ENCODE data around the gene ZBTB47. TPM values are rescaled to one million over a fixed set of nuclear protein-coding genes. Genes with fewer than 3 reads are reported as not detected.

ZBTB47 gene
- total RNA-seq, 3 donors from 2014 or later, result 0.26 to 0.79 (median 0.56) TPM

DNA sequence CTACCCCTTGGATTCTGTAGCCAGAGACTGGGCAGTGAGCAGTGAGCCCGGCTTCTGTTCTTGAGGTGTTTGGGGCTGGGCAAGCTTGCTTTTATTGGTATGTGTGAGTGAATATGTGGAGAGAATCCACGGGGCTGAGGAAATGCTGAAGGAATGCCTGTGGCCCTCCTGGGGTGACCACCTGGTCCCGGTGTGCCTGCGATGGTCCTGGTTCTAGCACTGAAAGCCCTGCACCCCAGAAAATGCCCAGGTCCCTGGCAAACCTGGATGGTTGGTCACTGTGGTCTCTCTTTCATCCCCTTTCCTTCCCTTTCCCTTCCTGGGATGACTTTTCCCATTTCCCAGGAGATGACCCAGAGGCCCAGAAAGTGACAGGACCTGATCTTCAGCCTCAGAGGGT is 4.2 kb downstream of the ZBTB47 start:
- H3K27me3 Mint-ChIP-seq (ENCODE audit: low read depth), result no peaks in the 10 kb centered on the region
- no peak overlapping the region for H3K4me3 Mint-ChIP-seq
- ATAC-seq (no peak), DNase-seq (no peak)
- H3K4me1 Mint-ChIP-seq (ENCODE audit: low read depth), result peaks cover 10% of the 10 kb centered on the region
- no peaks in the 10 kb centered on the region for H3K36me3 Mint-ChIP-seq (ENCODE audit: insufficient read depth)
- H3K9me3 Mint-ChIP-seq, result no peaks in the 10 kb centered on the region

DNA sequence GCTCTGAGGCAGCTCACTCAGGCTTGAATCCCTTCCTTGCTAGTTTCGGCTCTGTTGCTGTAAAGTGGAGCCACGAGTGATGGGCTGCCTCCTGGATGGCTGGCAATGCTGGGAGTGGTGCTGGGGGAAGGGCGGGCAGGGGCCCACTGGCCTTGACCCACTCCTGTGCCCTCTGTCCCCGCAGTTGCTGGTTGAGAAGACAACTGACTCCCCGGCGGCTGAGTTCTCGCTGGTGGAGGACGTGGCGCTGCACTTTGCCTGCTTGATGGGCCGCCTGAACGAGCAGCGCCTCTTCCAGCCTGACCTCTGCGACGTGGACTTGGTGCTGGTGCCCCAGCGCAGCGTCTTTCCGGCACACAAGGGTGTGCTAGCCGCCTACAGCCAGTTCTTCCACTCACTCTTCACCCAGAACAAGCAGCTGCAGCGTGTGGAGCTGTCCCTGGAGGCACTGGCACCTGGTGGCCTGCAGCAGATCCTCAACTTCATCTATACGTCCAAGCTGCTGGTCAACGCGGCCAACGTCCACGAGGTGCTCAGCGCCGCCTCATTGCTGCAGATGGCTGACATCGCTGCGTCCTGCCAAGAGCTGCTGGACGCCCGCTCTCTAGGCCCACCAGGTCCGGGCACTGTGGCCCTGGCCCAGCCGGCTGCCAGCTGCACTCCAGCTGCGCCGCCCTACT is 4.7 kb downstream of the ZBTB47 start:
- H3K27me3 Mint-ChIP-seq (ENCODE audit: low read depth), result no peaks in the 10 kb centered on the region
- no peaks in the 10 kb centered on the region for H3K9me3 Mint-ChIP-seq
- no peaks in the 10 kb centered on the region for H3K36me3 Mint-ChIP-seq (ENCODE audit: insufficient read depth)
- DNase-seq, result no peak
- no peak overlapping the region for H3K4me3 Mint-ChIP-seq
- peaks cover 6% of the 10 kb centered on the region for H3K4me1 Mint-ChIP-seq (ENCODE audit: low read depth)
- ATAC-seq, result no peak

DNA sequence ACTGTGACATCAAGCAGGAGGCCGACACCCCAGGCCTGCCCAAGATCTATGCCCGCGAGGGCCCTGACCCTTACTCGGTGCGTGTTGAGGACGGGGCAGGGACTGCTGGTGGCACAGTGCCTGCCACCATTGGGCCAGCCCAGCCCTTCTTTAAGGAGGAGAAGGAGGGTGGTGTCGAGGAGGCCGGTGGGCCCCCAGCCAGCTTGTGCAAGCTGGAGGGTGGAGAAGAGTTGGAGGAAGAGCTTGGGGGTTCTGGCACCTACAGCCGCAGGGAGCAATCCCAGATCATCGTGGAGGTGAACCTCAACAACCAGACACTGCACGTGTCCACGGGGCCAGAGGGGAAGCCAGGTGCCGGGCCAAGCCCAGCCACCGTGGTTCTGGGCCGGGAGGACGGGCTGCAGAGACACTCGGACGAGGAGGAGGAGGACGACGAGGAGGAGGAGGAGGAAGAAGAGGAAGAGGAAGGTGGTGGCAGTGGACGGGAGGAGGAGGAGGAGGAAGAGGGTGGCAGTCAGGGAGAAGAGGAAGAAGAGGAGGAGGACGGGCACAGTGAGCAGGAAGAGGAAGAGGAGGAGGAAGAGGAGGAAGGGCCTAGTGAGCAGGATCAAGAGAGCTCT is 5.4 kb downstream of the ZBTB47 start:
- no peak for DNase-seq
- H3K36me3 Mint-ChIP-seq (ENCODE audit: insufficient read depth), result no peaks in the 10 kb centered on the region
- no peak overlapping the region for H3K4me3 Mint-ChIP-seq
- H3K4me1 Mint-ChIP-seq (ENCODE audit: low read depth), result peaks cover 1% of the 10 kb centered on the region
- ATAC-seq, result no peak
- no peaks in the 10 kb centered on the region for H3K27me3 Mint-ChIP-seq (ENCODE audit: low read depth)
- H3K9me3 Mint-ChIP-seq, result no peaks in the 10 kb centered on the region

DNA sequence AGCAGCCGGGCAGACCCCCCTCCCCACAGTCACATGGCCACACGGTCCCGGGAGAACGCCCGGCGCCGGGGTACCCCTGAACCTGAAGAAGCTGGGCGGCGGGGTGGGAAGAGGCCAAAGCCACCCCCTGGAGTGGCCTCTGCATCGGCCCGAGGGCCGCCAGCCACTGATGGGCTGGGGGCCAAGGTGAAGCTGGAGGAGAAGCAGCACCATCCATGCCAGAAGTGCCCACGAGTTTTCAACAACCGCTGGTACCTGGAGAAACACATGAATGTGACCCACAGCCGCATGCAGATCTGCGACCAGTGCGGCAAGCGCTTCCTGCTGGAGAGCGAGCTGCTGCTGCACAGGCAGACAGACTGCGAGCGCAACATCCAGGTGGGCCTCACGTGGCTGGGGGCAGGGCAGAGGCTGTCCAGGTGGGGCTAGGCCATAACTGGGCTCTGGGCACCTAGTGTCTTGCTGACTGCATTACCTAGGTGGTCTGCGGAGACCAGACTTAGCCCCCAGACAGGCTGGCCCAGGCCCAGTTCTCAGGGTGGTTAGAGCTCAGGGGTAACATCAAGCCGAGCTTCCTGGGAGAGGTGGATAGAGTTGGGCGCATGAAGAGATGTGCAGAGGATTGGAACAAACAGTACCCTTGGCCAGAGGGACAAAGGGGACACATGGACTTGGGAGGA is 6.1 kb downstream of the ZBTB47 start:
- H3K9me3 Mint-ChIP-seq, result no peaks in the 10 kb centered on the region
- DNase-seq (no peak), ATAC-seq (no peak)
- no peaks in the 10 kb centered on the region for H3K36me3 Mint-ChIP-seq (ENCODE audit: insufficient read depth)
- H3K4me1 Mint-ChIP-seq (ENCODE audit: low read depth), result peaks cover 1% of the 10 kb centered on the region
- H3K27me3 Mint-ChIP-seq (ENCODE audit: low read depth), result no peaks in the 10 kb centered on the region
- H3K4me3 Mint-ChIP-seq, result no peak overlapping the region

DNA sequence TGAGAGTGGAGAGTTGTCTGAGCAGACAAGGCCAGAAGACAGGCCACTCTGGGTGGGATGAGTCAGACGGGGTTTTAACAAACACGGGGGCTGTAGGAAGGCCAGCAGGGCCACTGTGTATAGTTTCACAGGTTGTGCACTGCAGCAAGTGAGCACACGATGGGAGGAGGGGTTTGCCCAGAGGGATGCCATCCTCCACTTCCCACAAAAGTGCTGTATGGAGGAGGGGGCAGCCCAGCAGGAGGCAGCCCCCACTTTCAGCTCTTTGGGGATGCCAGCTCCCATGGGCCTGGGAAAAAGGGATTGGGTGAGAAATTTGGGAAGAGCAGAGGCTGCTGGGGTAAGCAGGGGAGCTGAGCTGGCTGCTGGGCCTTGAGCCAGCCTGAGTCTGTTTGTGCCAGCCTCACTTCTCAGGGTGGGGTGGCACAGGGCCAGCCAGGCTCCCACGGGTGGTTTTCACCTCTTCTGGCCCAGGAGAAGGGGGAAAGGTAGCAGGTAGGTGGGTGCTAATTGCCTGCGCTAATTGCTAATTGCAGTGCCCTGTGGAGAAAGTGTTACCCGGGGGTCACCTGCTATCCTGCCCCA is 6.7 kb downstream of the ZBTB47 start:
- Mint-ChIP-seq H3K27me3 (ENCODE audit: low read depth) (no peaks in the 10 kb centered on the region), H3K4me3 (no peak overlapping the region)

DNA sequence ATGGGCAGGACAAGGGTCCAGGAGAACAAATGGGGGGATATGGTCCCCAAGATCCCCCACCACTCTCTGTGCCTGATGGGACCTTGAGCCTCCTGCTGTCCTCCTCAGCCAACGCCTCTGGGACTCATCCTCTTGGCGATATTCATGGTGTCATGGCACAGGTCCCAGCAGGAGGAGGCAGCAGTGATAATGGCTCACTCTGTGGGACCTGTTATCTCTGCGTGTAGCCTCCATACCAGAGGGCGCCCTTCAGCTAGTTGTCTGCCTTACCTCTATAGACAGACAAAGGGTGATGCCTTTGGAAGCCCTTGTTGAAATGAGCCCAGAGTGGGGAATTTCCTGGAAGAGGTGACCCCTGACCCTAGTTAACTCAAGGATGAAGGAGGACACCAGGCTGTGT is 7.4 kb downstream of the ZBTB47 start:
- H3K4me3 Mint-ChIP-seq, result no peak overlapping the region
- DNase-seq (no peak), ATAC-seq (no peak)
- no peaks in the 10 kb centered on the region for H3K9me3 Mint-ChIP-seq
- no peaks in the 10 kb centered on the region for H3K27me3 Mint-ChIP-seq (ENCODE audit: low read depth)
- H3K36me3 Mint-ChIP-seq (ENCODE audit: insufficient read depth), result no peaks in the 10 kb centered on the region
- H3K4me1 Mint-ChIP-seq (ENCODE audit: low read depth), result peaks cover 1% of the 10 kb centered on the region

More for the DNA sequence above, 6.7 kb downstream of the ZBTB47 start:
- ATAC-seq (no peak), DNase-seq (no peak)
- peaks cover 1% of the 10 kb centered on the region for H3K4me1 Mint-ChIP-seq (ENCODE audit: low read depth)
- no peaks in the 10 kb centered on the region for H3K9me3 Mint-ChIP-seq
- H3K36me3 Mint-ChIP-seq (ENCODE audit: insufficient read depth), result no peaks in the 10 kb centered on the region

DNA sequence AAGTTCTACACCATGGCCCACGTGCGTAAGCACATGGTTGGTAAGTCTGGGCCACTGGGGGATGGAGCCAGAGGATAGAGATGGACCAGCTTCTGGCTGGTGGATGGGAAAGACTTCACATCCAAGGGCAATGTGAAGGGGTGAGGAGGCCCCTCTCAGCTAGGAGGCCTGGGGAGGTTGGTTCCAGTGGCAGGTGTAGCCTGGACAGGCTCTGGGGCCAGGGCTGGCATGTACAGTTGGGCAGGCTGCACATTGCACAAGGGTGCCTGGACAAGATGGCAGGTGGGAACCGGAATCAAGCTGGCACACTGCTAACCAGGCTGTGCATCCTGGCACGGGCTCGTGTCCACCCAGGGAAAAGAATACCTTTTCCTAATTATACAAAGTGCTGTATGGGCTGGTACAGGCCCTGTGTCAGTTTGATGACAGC is 8.1 kb downstream of the ZBTB47 start:
- H3K27me3 Mint-ChIP-seq (ENCODE audit: low read depth), result no peaks in the 10 kb centered on the region
- no peaks in the 10 kb centered on the region for H3K4me1 Mint-ChIP-seq (ENCODE audit: low read depth)

DNA sequence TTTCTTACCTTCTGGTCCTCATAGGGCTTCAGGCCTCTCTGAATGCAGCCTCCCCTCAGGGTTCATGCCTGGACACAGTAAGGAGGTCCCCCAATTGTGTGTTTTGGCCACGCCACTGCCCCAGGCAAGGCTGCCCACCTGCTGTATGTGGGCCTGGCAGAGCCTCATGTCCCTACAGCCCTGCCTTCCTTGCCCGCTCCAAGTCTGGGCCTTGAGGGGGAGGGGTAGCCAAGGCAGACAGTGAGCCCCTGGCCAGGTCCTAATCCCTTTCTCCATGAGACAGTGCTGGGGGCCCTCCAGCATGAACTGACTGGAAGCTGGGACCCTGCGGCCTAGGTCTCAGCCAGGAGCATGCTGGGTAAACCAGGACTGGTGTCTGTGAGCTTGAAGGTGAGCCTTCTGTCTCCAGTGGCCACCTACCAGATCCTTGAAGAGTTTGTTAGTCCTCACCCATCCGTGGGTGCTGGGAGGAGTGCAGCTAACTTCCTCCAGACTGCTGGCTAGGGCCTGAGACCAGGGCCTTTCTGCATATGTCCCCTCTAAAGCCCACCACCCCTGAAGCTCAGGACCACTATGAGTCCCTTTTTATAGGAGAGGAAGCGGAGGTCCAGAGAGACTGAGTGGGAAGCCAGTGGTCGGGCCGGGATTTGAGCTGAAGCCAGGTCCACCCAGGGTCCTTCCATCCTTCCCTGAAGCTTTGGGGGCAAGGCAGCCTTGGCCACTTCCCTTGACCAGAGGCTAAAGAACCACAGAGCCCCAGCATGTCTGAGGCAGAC is 8.7 kb downstream of the ZBTB47 start:
- H3K4me3 Mint-ChIP-seq, result no peak overlapping the region
- H3K9me3 Mint-ChIP-seq, result no peaks in the 10 kb centered on the region
- ATAC-seq (no peak), DNase-seq (no peak)
- H3K4me1 Mint-ChIP-seq (ENCODE audit: low read depth), result no peaks in the 10 kb centered on the region
- no peaks in the 10 kb centered on the region for H3K36me3 Mint-ChIP-seq (ENCODE audit: insufficient read depth)
- H3K27me3 Mint-ChIP-seq (ENCODE audit: low read depth), result no peaks in the 10 kb centered on the region

More for the DNA sequence above, 8.1 kb downstream of the ZBTB47 start:
- DNase-seq, result no peak
- Mint-ChIP-seq H3K4me3 (no peak overlapping the region), H3K9me3 (no peaks in the 10 kb centered on the region), H3K36me3 (ENCODE audit: insufficient read depth) (no peaks in the 10 kb centered on the region)
- no peak for ATAC-seq

DNA sequence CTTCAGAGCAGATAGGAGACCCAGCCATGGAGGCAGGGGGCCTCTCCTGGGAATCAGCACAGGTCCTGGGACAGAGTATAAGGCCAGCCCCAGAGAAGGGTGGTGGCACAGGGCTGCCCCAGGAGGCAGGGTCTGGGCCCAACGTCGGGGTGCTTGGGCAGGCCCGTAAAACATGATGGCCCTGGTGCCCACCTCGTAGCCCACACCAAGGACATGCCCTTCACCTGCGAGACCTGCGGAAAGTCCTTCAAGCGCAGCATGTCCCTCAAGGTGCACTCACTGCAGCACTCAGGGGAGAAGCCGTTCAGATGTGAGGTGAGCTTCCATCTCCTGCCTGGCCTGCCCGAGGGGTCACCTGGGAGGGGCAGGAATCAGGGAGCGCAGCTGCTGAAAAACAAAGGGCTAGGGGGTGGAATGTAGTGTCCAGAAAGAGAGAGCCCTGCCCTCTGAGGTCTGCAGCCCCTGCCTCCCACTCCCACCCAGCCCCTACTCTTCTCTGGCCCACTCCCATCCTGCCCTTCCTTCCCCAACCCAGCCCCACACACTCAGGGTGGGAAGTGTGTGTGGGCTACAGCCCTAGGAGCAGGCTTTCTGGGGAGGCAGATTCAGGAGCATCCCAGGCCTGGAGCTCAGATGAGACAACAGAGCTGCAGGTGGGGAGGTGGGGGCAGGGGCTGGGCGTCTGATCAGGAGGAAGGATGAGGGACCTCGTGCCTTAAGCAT is 9.5 kb downstream of the ZBTB47 start:
- Mint-ChIP-seq H3K4me3 (no peak overlapping the region), H3K27me3 (ENCODE audit: low read depth) (no peaks in the 10 kb centered on the region), H3K36me3 (ENCODE audit: insufficient read depth) (no peaks in the 10 kb centered on the region), H3K9me3 (no peaks in the 10 kb centered on the region), H3K4me1 (ENCODE audit: low read depth) (no peaks in the 10 kb centered on the region)
- ATAC-seq (no peak), DNase-seq (no peak)

DNA sequence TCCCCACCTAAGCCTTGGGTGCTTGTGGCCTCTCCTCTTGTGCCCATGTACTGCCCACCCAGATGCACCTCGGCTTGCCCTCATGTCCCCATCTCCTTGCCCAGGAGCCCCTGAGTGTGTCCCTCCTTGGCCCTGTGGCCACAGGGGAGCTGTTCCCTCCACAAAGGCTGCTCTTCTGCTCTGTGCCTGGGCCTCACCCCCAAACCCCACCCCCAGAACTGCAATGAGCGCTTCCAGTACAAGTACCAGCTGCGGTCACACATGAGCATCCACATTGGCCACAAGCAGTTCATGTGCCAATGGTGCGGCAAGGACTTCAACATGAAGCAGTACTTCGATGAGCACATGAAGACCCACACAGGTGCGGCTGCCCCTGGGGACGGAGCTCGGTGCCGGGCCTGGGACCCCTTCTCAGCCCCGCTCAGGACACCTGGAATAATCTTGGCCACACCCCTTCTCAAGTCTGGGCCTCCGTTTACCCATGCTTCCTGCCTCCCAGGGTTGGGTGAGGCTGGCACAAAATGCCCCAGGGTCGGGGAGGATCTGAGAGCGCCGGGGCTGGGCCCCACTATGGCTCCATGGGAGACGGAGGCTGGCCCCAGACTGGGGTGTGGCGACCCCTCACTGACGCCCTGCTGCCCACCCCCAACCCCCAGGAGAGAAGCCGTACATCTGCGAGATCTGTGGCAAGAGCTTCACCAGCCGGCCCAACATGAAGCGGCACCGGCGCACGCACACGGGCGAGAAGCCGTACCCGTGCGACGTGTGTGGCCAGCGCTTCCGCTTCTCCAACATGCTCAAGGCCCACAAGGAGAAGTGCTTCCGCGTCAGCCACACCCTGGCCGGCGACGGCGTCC is 10.3 kb downstream of the ZBTB47 start:
- Mint-ChIP-seq H3K4me3 (no peak overlapping the region), H3K4me1 (ENCODE audit: low read depth) (no peaks in the 10 kb centered on the region), H3K36me3 (ENCODE audit: insufficient read depth) (no peaks in the 10 kb centered on the region), H3K9me3 (peaks cover 2% of the 10 kb centered on the region), H3K27me3 (ENCODE audit: low read depth) (no peaks in the 10 kb centered on the region)
- ATAC-seq (no peak), DNase-seq (no peak)

DNA sequence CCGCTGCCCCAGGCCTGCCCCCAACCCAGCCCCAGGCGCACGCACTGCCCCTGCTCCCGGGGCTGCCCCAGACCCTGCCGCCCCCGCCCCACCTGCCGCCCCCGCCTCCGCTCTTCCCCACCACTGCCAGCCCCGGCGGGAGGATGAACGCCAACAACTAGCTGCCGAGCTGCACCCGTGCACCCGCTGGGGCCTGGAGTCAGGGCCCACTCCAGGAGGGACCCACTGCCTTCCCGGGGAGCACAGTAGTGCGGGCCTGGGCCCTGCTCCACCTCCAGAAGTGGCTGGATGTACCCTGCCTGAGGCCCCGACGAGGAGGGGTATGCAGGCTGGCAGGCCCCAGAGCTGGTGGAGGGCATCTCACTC is 10.9 kb downstream of the ZBTB47 start:
- DNase-seq (no peak), ATAC-seq (no peak)
- Mint-ChIP-seq H3K4me3 (no peak overlapping the region), H3K36me3 (ENCODE audit: insufficient read depth) (no peaks in the 10 kb centered on the region), H3K4me1 (ENCODE audit: low read depth) (no peaks in the 10 kb centered on the region), H3K27me3 (ENCODE audit: low read depth) (no peaks in the 10 kb centered on the region), H3K9me3 (peaks cover 4% of the 10 kb centered on the region)

DNA sequence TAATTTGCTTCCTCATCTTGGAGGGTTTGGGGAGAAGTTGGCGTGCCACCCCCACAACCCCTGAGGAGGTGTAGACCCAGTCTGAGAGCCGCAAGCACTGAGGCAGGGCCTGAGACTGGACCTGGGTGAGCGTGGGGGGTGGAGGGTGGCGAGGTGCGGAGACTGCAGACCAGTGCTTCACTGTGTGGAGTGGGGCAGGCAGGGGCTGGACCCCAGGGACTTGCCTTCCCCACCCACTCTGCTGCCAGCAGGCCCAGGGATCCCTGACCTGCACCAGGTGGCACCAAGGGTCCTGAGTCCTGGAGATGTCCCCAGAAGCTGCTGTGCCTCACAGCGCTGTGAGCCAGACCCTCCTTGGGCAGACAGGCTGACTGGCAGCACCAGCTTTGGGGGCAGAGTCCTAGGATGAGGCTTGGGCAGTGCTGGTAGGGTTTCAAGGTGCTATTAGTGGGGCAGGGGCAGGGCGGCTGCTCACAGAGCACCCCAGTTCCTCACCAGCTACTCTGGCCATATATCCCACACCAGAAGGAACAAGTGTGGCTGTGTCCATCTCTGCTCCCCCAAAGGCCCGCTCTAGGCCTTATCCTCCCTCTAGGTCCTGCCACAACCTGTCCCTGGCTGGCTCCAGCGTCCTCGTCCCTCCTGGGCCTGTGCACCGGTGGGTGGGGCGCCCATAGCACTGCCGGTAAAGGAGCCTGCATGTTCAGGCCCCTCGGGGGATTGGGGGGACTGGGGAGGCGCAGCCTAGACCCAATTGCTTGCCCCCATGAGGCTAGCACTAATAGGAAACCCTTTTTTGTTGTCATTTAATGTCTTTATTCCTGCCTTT is 11.8 kb downstream of the ZBTB47 start:
- no peaks in the 10 kb centered on the region for H3K36me3 Mint-ChIP-seq (ENCODE audit: insufficient read depth)
- DNase-seq (no peak), ATAC-seq (no peak)
- H3K27me3 Mint-ChIP-seq (ENCODE audit: low read depth), result no peaks in the 10 kb centered on the region
- H3K9me3 Mint-ChIP-seq, result peaks cover 4% of the 10 kb centered on the region
- no peaks in the 10 kb centered on the region for H3K4me1 Mint-ChIP-seq (ENCODE audit: low read depth)
- no peak overlapping the region for H3K4me3 Mint-ChIP-seq
